ENCODE data around the gene PTPRD.

GRCh38 chr9:9998491-9999287 is 614.1 kb downstream of the PTPRD start:
- TF ChIP-seq POLR2AphosphoS5 (IDR thresholded peaks at IDR 0.05; ENCODE audit: low read depth, low read length), result no peak
- TF ChIP-seq TAF1 (IDR thresholded peaks at IDR 0.05; ENCODE audit: borderline replicate concordance, insufficient read depth, low read length), result no peak
- no peak for TF ChIP-seq REST (IDR thresholded peaks at IDR 0.05; ENCODE audit: insufficient read depth in 1 of 2, low read depth in 2 of 2, low read length in 2 of 2)
- TF ChIP-seq SIN3A (IDR thresholded peaks at IDR 0.05; ENCODE audit: borderline replicate concordance, insufficient read depth, low read length), result no peak

Data from PFSK-1 (cell line).